Uterus (tissue), 2 donors: ENCODE measurements around the gene PCSK9.

Experiments
- CTCF ChIP-seq, 4 experiments: fragments of 200-600 bp in 2 of 4; fragments of 450-650 bp in 2 of 4; sonication (generic) in 2 of 4; IDR thresholded peaks; one replicate each; pipeline ENCODE4 v1.5.1; 2016 to 2019; ENCODE audit warnings: antibody characterized with exemption in 4 of 4, mild to moderate bottlenecking in 2 of 4, moderate library complexity in 1 of 4
- POLR2A ChIP-seq, 2 donors: fragments of 450-650 bp; IDR thresholded peaks; one replicate each; pipeline ENCODE4 v1.6.1; 2016; ENCODE audit warnings: antibody characterized with exemption in 2 of 2, mild to moderate bottlenecking in 1 of 2, moderate library complexity in 1 of 2

DNA sequence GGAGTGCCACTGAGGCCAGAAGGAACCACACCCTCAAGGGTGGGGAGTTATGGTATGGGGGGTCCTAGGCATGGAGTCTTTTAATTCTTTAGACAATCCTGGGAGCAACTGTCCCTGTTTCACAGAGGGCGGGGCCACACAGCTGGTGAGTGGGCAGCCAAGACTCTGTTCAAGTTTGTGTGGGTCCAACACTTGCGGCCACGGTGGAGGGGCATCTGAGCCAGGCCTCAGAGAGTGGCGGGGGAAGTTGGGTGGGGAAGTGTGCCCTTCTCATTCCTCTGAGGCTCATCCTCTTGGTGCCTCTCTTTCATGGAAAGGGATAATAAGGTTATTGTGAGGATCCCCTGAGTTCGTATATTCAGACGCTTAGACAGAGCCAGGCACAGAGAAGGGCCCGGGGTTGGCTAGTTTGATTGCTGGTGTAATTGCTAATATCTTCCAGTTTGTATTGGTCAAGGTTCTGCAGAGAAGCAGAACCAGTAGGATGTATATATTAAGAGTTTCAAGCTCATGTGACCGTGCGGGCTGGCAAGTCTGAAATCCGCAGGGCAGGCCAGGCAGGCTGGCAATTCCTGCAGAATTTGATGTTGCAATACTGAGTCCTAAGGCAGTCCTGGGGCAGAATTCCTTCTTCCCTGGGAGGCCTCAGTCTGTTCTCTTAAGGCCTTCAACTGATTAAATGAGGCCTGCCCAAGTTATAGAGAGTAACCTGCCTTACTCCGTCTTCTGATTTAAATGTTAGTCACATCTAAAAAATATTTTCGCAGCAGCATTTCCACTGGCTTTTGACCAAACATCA, 15.9 kb downstream of the PCSK9 start:
- TF ChIP-seq CTCF (IDR thresholded peaks at IDR 0.05) (no peak), POLR2A (IDR thresholded peaks at IDR 0.05) (no peak)
